Measurements from ENCODE around the gene NME3. TPM values are rescaled to one million over a fixed set of nuclear protein-coding genes. Genes with fewer than 3 reads are reported as not detected.
A peak's percentile ranks its signal among the peaks of the same experiment; 100 is the strongest.

NME3 gene
- total and polyA plus RNA-seq, 4 donors = 10.4 to 38.0 (median 19.4) TPM

DNA sequence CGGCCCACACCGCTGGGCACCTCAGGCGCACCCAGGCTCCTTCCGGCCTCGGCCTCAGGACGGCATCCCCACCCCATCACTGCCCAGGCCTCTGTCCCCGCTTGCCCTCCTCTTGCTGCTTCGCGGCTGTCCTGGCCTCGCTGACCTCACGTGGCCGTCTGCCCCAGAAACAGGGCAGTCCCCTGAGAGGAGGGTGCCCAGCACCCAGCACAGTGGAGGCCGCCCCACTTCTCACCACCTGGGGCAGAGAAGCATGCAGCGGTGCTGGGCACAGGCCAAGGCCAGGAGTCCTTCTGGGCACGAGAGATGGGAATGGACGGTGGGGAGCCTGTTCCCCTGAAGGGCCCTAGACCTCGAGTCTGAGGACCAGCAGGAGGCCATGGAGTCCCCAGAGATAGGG, 46.4 kb upstream of the NME3 start:
- Histone ChIP-seq H3K4me1 (ENCODE audit: control insufficient read depth in 4 of 4, insufficient read depth in 4 of 4, low read length in 3 of 4) (peaks cover 8 to 82% (median 74%) of the 10 kb centered on the region in 4 donors), H3K27me3 (ENCODE audit: control insufficient read depth in 4 of 4, insufficient read depth in 4 of 4, low read length in 3 of 4) (no peaks in the 10 kb centered on the region), H3K4me3 (ENCODE audit: low read depth in 1 of 3, low read length in 3 of 3) (no peak overlapping the region), H3K9me3 (ENCODE audit: control insufficient read depth in 4 of 4, low read length in 3 of 4) (no peaks in the 10 kb centered on the region), H3K27ac (ENCODE audit: low read depth in 1 of 2, low read length in 2 of 2) (peak overlapping the region; percentile 81 to 85), H3K9ac (ENCODE audit: low read depth in 1 of 2, low read length in 2 of 2) (no peak overlapping the region), H3K36me3 (ENCODE audit: control insufficient read depth in 4 of 4, insufficient read depth in 3 of 4, low read depth in 1 of 4, low read length in 3 of 4) (peaks cover 10 to 34% (median 30%) of the 10 kb centered on the region in 4 donors)
- WGBS = 55% methylated on average over 17 of the region's 17 CpGs
- TF ChIP-seq HNF4G (IDR thresholded peaks at IDR 0.05) (no peak), HNF4A (conservative IDR thresholded peaks at IDR 0.05) (peak in 1 of 2 donors; percentile 7), RAD21 (IDR thresholded peaks at IDR 0.05) (no peak), RXRA (IDR thresholded peaks at IDR 0.05) (peak in 1 of 2 donors; percentile 42)
- no peak for DNase-seq (ENCODE audit: low spot score)

DNA sequence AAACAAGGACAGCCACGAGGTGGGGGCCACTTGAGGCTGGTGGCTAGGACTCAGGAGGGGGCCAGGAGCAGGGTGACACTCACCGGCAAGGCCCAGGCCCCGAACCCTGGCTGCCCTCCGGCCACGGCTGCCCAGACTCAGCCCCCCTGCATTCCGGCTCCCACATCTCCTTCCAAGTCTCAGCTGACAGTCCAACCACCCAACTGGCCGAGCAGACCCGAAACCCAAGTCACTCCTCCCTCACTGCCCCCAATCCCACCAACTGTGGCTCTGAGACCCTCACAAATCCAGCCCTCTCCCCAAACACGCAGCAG, 45.9 kb upstream of the NME3 start:
- Histone ChIP-seq H3K36me3 (ENCODE audit: control insufficient read depth in 4 of 4, insufficient read depth in 3 of 4, low read depth in 1 of 4, low read length in 3 of 4) (peaks cover 5 to 31% (median 26%) of the 10 kb centered on the region in 4 donors), H3K27ac (ENCODE audit: low read depth in 1 of 2, low read length in 2 of 2) (peak overlapping the region; percentile 81 to 85), H3K27me3 (ENCODE audit: control insufficient read depth in 4 of 4, insufficient read depth in 4 of 4, low read length in 3 of 4) (no peaks in the 10 kb centered on the region), H3K4me3 (ENCODE audit: low read depth in 1 of 3, low read length in 3 of 3) (no peak overlapping the region), H3K9me3 (ENCODE audit: control insufficient read depth in 4 of 4, low read length in 3 of 4) (no peaks in the 10 kb centered on the region), H3K9ac (ENCODE audit: low read depth in 1 of 2, low read length in 2 of 2) (no peak overlapping the region), H3K4me1 (ENCODE audit: control insufficient read depth in 4 of 4, insufficient read depth in 4 of 4, low read length in 3 of 4) (peaks cover 3 to 78% (median 69%) of the 10 kb centered on the region in 4 donors)
- no peak for DNase-seq (ENCODE audit: low spot score)
- TF ChIP-seq NR2F2 (IDR thresholded peaks at IDR 0.05) = no peak
- TF ChIP-seq FOXA2 (IDR thresholded peaks at IDR 0.05) = no peak
- TF ChIP-seq, protein P1, sequence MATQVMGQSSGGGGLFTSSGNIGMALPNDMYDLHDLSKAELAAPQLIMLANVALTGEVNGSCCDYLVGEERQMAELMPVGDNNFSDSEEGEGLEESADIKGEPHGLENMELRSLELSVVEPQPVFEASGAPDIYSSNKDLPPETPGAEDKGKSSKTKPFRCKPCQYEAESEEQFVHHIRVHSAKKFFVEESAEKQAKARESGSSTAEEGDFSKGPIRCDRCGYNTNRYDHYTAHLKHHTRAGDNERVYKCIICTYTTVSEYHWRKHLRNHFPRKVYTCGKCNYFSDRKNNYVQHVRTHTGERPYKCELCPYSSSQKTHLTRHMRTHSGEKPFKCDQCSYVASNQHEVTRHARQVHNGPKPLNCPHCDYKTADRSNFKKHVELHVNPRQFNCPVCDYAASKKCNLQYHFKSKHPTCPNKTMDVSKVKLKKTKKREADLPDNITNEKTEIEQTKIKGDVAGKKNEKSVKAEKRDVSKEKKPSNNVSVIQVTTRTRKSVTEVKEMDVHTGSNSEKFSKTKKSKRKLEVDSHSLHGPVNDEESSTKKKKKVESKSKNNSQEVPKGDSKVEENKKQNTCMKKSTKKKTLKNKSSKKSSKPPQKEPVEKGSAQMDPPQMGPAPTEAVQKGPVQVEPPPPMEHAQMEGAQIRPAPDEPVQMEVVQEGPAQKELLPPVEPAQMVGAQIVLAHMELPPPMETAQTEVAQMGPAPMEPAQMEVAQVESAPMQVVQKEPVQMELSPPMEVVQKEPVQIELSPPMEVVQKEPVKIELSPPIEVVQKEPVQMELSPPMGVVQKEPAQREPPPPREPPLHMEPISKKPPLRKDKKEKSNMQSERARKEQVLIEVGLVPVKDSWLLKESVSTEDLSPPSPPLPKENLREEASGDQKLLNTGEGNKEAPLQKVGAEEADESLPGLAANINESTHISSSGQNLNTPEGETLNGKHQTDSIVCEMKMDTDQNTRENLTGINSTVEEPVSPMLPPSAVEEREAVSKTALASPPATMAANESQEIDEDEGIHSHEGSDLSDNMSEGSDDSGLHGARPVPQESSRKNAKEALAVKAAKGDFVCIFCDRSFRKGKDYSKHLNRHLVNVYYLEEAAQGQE (IDR thresholded peaks at IDR 0.05) = no peak
- no peak for TF ChIP-seq GABPA (IDR thresholded peaks at IDR 0.05 in 1 of 2, conservative IDR thresholded peaks at IDR 0.05 in 1 of 2)
- no peak for TF ChIP-seq YY1 (IDR thresholded peaks at IDR 0.05)
- TF ChIP-seq, protein P2, sequence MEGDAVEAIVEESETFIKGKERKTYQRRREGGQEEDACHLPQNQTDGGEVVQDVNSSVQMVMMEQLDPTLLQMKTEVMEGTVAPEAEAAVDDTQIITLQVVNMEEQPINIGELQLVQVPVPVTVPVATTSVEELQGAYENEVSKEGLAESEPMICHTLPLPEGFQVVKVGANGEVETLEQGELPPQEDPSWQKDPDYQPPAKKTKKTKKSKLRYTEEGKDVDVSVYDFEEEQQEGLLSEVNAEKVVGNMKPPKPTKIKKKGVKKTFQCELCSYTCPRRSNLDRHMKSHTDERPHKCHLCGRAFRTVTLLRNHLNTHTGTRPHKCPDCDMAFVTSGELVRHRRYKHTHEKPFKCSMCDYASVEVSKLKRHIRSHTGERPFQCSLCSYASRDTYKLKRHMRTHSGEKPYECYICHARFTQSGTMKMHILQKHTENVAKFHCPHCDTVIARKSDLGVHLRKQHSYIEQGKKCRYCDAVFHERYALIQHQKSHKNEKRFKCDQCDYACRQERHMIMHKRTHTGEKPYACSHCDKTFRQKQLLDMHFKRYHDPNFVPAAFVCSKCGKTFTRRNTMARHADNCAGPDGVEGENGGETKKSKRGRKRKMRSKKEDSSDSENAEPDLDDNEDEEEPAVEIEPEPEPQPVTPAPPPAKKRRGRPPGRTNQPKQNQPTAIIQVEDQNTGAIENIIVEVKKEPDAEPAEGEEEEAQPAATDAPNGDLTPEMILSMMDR (IDR thresholded peaks at IDR 0.05; ENCODE audit: low read depth, low read length, missing input control) = no peak
- no peak for TF ChIP-seq EGR1 (IDR thresholded peaks at IDR 0.05; ENCODE audit: low read depth in 2 of 2)
- TF ChIP-seq HNF4G (IDR thresholded peaks at IDR 0.05) = no peak
- TF ChIP-seq, protein P3, sequence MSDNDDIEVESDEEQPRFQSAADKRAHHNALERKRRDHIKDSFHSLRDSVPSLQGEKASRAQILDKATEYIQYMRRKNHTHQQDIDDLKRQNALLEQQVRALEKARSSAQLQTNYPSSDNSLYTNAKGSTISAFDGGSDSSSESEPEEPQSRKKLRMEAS (IDR thresholded peaks at IDR 0.05) = no peak
- no peak for TF ChIP-seq FOXA1 (IDR thresholded peaks at IDR 0.05)
- no peak for TF ChIP-seq RAD21 (IDR thresholded peaks at IDR 0.05)
- TF ChIP-seq, protein P4, sequence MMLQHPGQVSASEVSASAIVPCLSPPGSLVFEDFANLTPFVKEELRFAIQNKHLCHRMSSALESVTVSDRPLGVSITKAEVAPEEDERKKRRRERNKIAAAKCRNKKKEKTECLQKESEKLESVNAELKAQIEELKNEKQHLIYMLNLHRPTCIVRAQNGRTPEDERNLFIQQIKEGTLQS (IDR thresholded peaks at IDR 0.05) = no peak
- TF ChIP-seq, protein P5, sequence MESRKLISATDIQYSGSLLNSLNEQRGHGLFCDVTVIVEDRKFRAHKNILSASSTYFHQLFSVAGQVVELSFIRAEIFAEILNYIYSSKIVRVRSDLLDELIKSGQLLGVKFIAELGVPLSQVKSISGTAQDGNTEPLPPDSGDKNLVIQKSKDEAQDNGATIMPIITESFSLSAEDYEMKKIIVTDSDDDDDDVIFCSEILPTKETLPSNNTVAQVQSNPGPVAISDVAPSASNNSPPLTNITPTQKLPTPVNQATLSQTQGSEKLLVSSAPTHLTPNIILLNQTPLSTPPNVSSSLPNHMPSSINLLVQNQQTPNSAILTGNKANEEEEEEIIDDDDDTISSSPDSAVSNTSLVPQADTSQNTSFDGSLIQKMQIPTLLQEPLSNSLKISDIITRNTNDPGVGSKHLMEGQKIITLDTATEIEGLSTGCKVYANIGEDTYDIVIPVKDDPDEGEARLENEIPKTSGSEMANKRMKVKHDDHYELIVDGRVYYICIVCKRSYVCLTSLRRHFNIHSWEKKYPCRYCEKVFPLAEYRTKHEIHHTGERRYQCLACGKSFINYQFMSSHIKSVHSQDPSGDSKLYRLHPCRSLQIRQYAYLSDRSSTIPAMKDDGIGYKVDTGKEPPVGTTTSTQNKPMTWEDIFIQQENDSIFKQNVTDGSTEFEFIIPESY (IDR thresholded peaks at IDR 0.05) = no peak
- TF ChIP-seq TAF1 (conservative IDR thresholded peaks at IDR 0.05) = no peak
- no peak for TF ChIP-seq SP1 (IDR thresholded peaks at IDR 0.05)
- no peak for TF ChIP-seq JUND (IDR thresholded peaks at IDR 0.05)
- TF ChIP-seq HNF4A (conservative IDR thresholded peaks at IDR 0.05) = no peak
- TF ChIP-seq RXRA (IDR thresholded peaks at IDR 0.05) = no peak
- 92% methylated on average over 9 of the region's 9 CpGs for WGBS
